ENCODE measurements around the gene PAPPA2. TPM values are rescaled to one million over a fixed set of nuclear protein-coding genes. Genes with fewer than 3 reads are reported as not detected.
A peak's percentile ranks its signal among the peaks of the same experiment; 100 is the strongest.

Gene PAPPA2
- total RNA-seq, 2 donors from 2014 or later: 1.3 TPM; not detected in 1

DNA sequence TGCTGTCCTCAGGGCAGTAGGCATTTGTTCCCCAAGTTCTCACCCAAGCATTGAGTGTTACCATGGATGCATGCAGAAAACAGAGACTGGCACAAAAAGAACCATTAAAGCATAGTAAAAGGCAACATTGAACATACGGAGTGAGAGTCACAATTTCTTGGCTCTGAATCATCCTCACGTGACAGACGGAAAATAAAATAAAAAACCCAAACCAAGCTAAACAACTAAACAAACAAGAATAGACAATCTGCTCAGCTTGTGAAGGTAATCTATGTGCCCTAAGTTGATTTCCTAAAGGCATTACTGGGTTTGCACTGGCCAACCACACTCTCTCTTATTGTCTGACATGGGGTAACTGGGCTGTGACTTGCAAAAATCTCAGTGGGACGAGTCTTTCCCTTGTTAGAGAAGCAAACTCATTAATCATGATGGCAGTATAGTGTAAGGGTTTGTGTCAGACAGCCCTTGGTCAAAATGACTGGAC, 395.5 kb downstream of the PAPPA2 start:
- H3K27ac ChIP-seq (ENCODE audit: low read depth, low read length): peak overlapping the region; percentile 56
- H3K4me3 Mint-ChIP-seq: no peak overlapping the region

DNA sequence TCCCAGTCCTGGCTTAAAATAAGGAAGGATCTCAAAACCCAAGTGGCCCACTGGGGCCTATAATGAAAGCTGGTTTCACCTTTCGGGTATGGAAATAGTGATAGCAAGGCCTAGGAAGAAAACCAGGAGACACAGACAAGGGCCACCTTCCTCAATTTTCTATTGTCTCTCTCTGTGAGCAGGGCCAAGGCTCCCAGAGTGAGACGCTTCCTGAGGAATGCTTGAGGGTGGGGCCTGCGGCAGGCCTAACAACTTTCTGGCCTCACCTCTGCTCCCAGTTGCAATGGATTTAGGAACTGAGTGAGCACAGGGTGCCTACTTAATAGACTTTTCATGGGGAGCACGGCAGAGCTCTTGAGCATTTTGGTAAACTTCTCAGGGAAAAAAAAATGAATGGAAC, 400.6 kb downstream of the PAPPA2 start:
- H3K4me1 Mint-ChIP-seq: peaks cover 2% of the 10 kb centered on the region
- Histone ChIP-seq H3K4me1 (ENCODE audit: control insufficient read depth, insufficient read depth, low read length) (no peaks in the 10 kb centered on the region), H3K27ac (ENCODE audit: low read depth, low read length) (no peak overlapping the region), H3K9ac (ENCODE audit: extremely low read depth, low read length, poor library complexity, severe bottlenecking) (no peak overlapping the region), H3K9me3 (ENCODE audit: control insufficient read depth, low read length) (no peaks in the 10 kb centered on the region), H3K36me3 (ENCODE audit: control insufficient read depth, insufficient read depth, low read length) (no peaks in the 10 kb centered on the region), H3K4me3 (ENCODE audit: low read length) (no peak overlapping the region), H3K27me3 (ENCODE audit: control insufficient read depth, insufficient read depth, low read length, poor library complexity, severe bottlenecking) (no peaks in the 10 kb centered on the region)
- H3K27ac Mint-ChIP-seq: no peak overlapping the region
- 88 to 94% methylated on average over 2 to 4 of the region's 4 CpGs for WGBS, 2 experiments (ENCODE audit: insufficient coverage in 1 of 2, insufficient read length in 1 of 2)
- H3K36me3 Mint-ChIP-seq (ENCODE audit: low read depth): no peaks in the 10 kb centered on the region
- DNase-seq: peak; percentile 58
- TF ChIP-seq, protein P1, sequence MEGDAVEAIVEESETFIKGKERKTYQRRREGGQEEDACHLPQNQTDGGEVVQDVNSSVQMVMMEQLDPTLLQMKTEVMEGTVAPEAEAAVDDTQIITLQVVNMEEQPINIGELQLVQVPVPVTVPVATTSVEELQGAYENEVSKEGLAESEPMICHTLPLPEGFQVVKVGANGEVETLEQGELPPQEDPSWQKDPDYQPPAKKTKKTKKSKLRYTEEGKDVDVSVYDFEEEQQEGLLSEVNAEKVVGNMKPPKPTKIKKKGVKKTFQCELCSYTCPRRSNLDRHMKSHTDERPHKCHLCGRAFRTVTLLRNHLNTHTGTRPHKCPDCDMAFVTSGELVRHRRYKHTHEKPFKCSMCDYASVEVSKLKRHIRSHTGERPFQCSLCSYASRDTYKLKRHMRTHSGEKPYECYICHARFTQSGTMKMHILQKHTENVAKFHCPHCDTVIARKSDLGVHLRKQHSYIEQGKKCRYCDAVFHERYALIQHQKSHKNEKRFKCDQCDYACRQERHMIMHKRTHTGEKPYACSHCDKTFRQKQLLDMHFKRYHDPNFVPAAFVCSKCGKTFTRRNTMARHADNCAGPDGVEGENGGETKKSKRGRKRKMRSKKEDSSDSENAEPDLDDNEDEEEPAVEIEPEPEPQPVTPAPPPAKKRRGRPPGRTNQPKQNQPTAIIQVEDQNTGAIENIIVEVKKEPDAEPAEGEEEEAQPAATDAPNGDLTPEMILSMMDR (conservative IDR thresholded peaks at IDR 0.05): no peak
- peaks cover 3% of the 10 kb centered on the region for H3K27me3 Mint-ChIP-seq (ENCODE audit: insufficient read depth)
- no peak overlapping the region for H3K4me3 Mint-ChIP-seq
- H3K9me3 Mint-ChIP-seq: no peaks in the 10 kb centered on the region

More for the DNA sequence above, 395.5 kb downstream of the PAPPA2 start:
- Histone ChIP-seq H3K36me3 (ENCODE audit: control insufficient read depth, insufficient read depth, low read length) (no peaks in the 10 kb centered on the region), H3K27me3 (ENCODE audit: control insufficient read depth, insufficient read depth, low read length, poor library complexity, severe bottlenecking) (no peaks in the 10 kb centered on the region), H3K9ac (ENCODE audit: extremely low read depth, low read length, poor library complexity, severe bottlenecking) (no peak overlapping the region), H3K4me1 (ENCODE audit: control insufficient read depth, insufficient read depth, low read length) (peaks cover 3% of the 10 kb centered on the region), H3K9me3 (ENCODE audit: control insufficient read depth, low read length) (no peaks in the 10 kb centered on the region), H3K4me3 (ENCODE audit: low read length) (no peak overlapping the region)
- Mint-ChIP-seq H3K4me1 (peaks cover 4% of the 10 kb centered on the region), H3K9me3 (no peaks in the 10 kb centered on the region), H3K27ac (no peak overlapping the region), H3K36me3 (ENCODE audit: low read depth) (no peaks in the 10 kb centered on the region), H3K27me3 (ENCODE audit: insufficient read depth) (peaks cover 3% of the 10 kb centered on the region)
- WGBS, 2 experiments (ENCODE audit: insufficient coverage in 1 of 2, insufficient read length in 1 of 2): 85% methylated on average over 4 of the region's 4 CpGs; no CpG with 5 or more reads in 1 of the 2 experiments
- TF ChIP-seq, protein P1 (conservative IDR thresholded peaks at IDR 0.05): no peak
- DNase-seq: no peak

DNA sequence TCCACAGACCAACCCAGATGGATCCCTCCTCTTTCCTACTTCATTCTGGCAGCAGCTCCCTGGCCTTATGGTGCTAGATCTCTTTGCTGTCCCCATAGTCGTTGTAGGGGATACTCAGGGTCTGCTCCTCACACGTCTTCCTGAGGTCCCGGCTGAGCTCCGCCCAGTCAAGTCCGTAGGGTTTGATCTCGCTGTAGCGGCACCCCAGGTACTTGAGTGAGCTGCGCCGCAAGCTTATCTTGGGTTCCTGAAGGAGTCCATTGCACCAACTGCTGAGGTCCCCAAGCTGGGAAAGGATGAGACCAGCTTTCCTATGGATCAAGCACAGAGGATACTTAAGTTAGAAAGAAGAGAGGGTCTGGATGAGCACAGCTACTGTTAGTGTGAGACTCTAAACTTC, 401.2 kb downstream of the PAPPA2 start:
- H3K36me3 ChIP-seq (ENCODE audit: control insufficient read depth, insufficient read depth, low read length): no peaks in the 10 kb centered on the region
- no peaks in the 10 kb centered on the region for H3K9me3 ChIP-seq (ENCODE audit: control insufficient read depth, low read length)
- peaks cover 2% of the 10 kb centered on the region for H3K4me1 Mint-ChIP-seq
- H3K9me3 Mint-ChIP-seq: no peaks in the 10 kb centered on the region
- H3K27me3 ChIP-seq (ENCODE audit: control insufficient read depth, insufficient read depth, low read length, poor library complexity, severe bottlenecking): no peaks in the 10 kb centered on the region
- no peak overlapping the region for H3K27ac ChIP-seq (ENCODE audit: low read depth, low read length)
- H3K36me3 Mint-ChIP-seq (ENCODE audit: low read depth): no peaks in the 10 kb centered on the region
- WGBS, 2 experiments (ENCODE audit: insufficient coverage in 1 of 2, insufficient read length in 1 of 2): 92 to 95% methylated on average over 9 of the region's 9 CpGs
- peaks cover 3% of the 10 kb centered on the region for H3K27me3 Mint-ChIP-seq (ENCODE audit: insufficient read depth)
- H3K4me3 ChIP-seq (ENCODE audit: low read length): no peak overlapping the region
- DNase-seq: no peak
- no peak overlapping the region for H3K27ac Mint-ChIP-seq
- H3K4me1 ChIP-seq (ENCODE audit: control insufficient read depth, insufficient read depth, low read length): no peaks in the 10 kb centered on the region
- TF ChIP-seq, protein P1 (conservative IDR thresholded peaks at IDR 0.05): no peak
- H3K4me3 Mint-ChIP-seq: no peak overlapping the region
- H3K9ac ChIP-seq (ENCODE audit: extremely low read depth, low read length, poor library complexity, severe bottlenecking): no peak overlapping the region

Data from endodermal cell (in vitro differentiated cells).